Activated T-helper 17 cell treated with anti-CD3 and anti-CD28 coated beads, Interleukin-2, amount 50 U/mL, for 72 hours (primary cell): ENCODE results near the gene TOMM40L. TPM values are rescaled to one million over a fixed set of nuclear protein-coding genes. Genes with fewer than 3 reads are reported as not detected.
A peak's percentile ranks its signal among the peaks of the same experiment; 100 is the strongest.

Experiments used
- ATAC-seq: fragments of 150-1000 bp; cut with Tn5 transposase; replicated peaks from 2 replicates; pipeline ENCODE4 v1.10.0; 2021; ENCODE audit warnings: mild to moderate bottlenecking, moderate library complexity
- H3K27ac Mint-ChIP-seq: one replicate; pipeline ENCODE4 v1.8.0; 2022; ENCODE audit warnings: mixed read lengths
- H3K27me3 Mint-ChIP-seq: one replicate; pipeline ENCODE4 v1.8.0; 2022; ENCODE audit warnings: mixed read lengths
- H3K36me3 Mint-ChIP-seq: one replicate; pipeline ENCODE4 v1.8.0; 2022; ENCODE audit warnings: low read depth, mild to moderate bottlenecking, mixed read lengths
- H3K4me1 Mint-ChIP-seq: one replicate; pipeline ENCODE4 v1.8.0; 2022; ENCODE audit warnings: mixed read lengths
- H3K4me3 Mint-ChIP-seq: one replicate; pipeline ENCODE4 v1.8.0; 2022; ENCODE audit warnings: mild to moderate bottlenecking, mixed read lengths
- H3K9me3 Mint-ChIP-seq: one replicate; pipeline ENCODE4 v1.8.0; 2022; ENCODE audit warnings: mixed read lengths
- total RNA-seq, 2 donors: library from RNA; stranded (reverse); gene quantifications; one replicate each; pipeline ENCODE4 v1.2.3, GENCODE V29; 2022

TOMM40L gene
- total RNA-seq, 2 donors from 2014 or later, result 9.2 to 20.2 TPM

DNA sequence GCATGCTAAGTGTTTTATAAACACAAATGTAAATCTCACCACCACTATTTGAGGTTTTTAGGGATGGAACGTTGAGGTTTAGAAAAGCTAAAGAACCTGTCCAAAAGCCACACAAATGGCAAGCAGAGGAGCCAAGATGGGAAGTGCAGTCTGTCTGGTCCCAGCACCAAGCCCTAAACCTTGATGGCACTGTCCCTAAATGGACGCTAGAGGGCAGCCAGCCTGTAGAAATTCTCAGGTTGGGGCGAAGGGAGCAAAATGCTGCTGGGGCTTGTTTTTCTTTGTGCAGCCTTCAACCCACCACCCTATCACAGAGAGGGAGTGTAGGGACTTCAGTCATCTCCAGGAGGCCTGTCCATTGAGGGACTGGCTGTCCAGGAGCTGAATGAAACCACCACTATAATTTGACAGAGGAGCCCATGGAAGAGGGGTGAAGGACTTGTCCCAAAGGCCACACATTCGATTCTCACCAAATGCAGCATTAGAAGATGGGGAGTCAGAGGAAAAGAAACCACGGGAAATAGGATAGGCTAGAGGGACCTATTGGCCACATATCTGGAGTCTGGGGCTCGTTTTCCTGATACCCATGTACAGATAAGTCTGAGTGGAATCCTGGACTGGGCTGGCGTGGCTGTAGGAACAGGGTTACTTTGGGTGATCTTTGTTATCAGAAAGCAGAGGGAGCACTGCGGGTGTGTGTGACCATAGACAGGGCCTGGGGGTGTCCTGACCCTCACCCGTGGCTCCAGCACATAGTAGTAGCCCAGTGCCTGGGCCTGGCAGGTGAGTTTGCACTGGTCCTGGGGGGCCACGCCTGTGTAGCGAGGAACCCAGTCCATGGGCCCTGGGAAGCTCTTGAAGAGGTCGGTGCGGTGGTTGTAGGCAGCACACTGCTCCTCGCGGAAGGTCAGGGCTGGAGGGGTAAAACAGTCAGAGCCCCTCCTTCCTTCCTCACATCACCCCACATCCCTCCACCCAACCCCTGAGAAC, 33.1 kb upstream of the TOMM40L start:
- no peak overlapping the region for H3K4me3 Mint-ChIP-seq
- peak; percentile 96 for ATAC-seq

DNA sequence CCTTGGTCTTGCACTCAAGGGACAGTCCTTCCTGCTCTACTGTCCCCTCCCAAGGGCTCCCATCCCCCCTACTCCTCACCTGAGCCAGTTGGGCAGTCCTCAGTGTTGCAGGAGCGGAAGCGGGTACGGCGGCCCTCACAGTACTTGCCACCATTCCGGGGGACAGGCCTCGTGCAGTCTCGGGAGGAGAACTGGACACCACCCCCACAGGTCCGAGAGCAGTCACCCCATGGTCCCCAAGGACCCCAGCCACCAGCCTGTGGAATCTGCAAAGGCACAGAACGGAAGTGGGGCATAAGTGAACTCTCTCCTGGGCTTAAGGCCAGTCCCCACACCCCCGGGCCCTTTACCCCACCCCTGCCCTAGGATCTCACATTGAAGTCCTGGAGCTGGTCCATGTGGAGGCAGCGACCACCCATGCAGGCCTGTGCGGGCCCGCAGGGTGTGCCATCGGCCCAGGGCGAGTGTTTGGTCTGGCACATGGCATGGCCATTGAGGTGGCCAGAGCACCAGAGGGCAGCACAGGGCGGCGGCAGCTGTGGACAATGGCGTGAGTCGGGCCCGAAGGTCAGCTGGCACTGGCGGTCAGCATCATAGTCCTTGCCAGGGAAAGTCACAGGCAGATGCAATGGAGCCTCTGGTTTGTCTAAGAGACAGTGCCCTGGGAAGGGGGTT, 32.2 kb upstream of the TOMM40L start:
- no peaks in the 10 kb centered on the region for H3K36me3 Mint-ChIP-seq
- H3K4me3 Mint-ChIP-seq, result no peak overlapping the region
- H3K27ac Mint-ChIP-seq, result peak overlapping the region; percentile 34
- peaks cover 11% of the 10 kb centered on the region for H3K4me1 Mint-ChIP-seq
- H3K9me3 Mint-ChIP-seq, result no peaks in the 10 kb centered on the region
- ATAC-seq, result no peak
- no peaks in the 10 kb centered on the region for H3K27me3 Mint-ChIP-seq

More for the DNA sequence above, 33.1 kb upstream of the TOMM40L start:
- no peaks in the 10 kb centered on the region for H3K27me3 Mint-ChIP-seq
- H3K4me1 Mint-ChIP-seq, result peaks cover 16% of the 10 kb centered on the region
- no peaks in the 10 kb centered on the region for H3K36me3 Mint-ChIP-seq
- H3K9me3 Mint-ChIP-seq, result no peaks in the 10 kb centered on the region
- H3K27ac Mint-ChIP-seq, result peak overlapping the region; percentile 34

DNA sequence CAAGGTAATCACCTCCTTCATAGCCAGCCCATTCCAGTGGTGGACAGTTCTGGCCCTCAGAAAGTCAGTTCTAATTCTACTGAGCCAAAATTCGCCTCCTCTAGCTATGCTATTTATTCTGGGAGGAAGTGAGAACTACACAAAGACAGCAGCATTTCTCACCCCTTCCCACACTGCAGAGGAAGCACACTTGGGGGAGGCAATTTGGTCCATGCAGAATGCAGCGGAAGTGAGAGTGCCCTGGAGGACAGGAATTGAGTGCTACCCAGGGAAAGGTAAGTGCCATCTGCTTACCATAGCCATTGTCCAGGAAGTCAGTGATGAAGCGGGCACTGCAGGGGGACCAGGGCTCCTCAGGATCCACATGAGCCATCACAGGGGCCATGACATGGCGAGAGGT, 30.7 kb upstream of the TOMM40L start:
- Mint-ChIP-seq H3K27me3 (no peaks in the 10 kb centered on the region), H3K9me3 (no peaks in the 10 kb centered on the region), H3K4me1 (peaks cover 11% of the 10 kb centered on the region), H3K4me3 (no peak overlapping the region), H3K27ac (no peak overlapping the region), H3K36me3 (no peaks in the 10 kb centered on the region)
- ATAC-seq, result no peak

DNA sequence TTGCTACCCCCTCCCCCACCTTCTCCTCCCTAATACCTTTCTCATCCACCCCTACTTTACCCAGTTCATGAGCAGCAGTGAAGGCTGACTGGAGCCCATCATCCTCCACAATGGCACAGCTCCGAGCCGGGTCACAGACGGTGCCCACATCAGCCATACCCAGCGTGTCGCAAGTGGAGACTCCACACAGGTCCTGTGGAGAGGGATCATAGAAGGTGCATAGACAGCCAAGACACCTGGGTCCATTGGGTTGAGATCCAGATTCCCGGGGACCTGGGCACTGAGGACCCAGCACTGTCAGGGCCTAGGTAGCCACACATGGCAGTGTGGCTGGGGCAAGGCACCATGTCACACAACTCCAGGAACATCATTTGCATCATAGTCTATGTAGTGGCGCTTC, 29.7 kb upstream of the TOMM40L start:
- no peak overlapping the region for H3K4me3 Mint-ChIP-seq
- H3K36me3 Mint-ChIP-seq, result no peaks in the 10 kb centered on the region
- peaks cover 16% of the 10 kb centered on the region for H3K4me1 Mint-ChIP-seq
- no peaks in the 10 kb centered on the region for H3K27me3 Mint-ChIP-seq
- no peak overlapping the region for H3K27ac Mint-ChIP-seq
- H3K9me3 Mint-ChIP-seq, result no peaks in the 10 kb centered on the region
- no peak for ATAC-seq

DNA sequence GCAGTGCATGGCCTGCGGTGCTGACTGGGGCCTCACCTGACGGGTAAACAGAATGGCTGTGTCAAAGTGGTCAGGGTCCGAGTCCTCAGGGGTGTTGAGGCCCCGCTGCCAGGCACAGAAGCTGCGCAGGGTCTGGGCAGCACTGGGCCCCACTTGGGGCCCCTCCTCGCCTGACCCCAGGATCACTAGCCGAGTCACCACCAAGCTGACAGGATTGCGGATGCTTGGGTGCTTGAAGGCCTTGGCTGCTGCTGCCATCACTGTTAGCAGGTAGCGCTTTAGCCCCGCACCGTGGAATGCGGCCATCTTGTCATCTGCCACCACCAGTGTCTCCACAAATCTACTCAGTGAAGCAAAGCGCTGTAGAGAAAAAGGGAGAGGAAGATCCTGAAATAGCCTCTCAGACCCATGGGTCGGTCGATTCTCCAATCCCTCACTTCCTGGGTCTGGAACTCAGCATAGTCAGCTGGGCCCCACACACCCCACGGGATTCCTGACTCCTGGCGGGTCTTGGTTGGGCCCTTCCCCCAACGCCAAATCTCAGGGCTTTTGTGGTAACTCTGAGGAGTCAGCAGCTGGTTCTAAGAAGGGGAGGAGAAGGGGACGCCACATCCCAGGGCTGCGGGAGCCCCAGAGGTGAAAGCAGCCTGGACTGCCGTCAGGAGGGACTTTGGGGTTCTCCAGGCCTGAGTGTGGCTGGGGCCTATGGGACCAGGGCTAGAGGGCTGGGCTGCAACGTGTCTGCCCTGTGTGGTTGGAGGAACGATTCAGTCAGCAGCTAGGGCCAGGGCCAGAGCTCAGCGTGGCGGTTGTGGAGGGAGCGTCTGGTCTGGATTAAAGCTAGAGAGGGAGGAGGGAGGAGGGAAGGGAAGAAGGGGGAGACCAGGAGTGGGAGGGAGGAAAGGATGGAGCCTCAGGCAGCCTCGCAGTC, 29.1 kb upstream of the TOMM40L start:
- Mint-ChIP-seq H3K4me3 (no peak overlapping the region), H3K9me3 (no peaks in the 10 kb centered on the region), H3K4me1 (peaks cover 21% of the 10 kb centered on the region), H3K36me3 (no peaks in the 10 kb centered on the region), H3K27ac (no peak overlapping the region), H3K27me3 (no peaks in the 10 kb centered on the region)
- ATAC-seq, result no peak

DNA sequence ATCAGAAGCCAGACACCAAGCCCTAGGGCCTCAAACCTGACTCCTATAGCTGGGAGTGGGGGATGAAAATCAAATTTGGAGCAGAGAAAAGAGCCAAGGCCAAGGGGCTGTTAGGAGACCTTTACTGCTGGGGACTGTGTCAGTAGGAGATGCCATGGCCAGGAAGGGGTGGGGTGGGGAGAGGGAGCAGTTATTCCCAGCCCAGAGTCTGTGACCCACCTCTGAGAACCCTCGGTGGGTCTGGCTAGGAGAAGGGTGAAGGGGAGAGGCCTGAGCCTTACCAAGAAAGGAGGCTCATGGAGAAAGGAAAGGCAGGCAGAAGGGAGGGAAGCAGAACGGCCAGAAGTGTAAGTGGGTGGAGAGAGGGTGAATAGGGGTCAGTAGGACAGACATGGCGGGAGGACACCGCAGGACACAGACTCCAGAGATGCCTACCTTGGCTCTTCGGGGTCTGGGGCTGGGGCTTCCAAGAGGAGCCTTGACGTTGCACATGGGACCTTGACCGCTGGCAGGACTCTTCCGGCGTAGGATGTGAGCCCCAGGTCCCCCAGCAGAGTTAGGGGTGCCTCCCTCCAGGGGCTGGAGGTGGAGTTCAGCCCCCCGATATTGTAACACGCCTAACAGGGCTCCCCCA, 28.2 kb upstream of the TOMM40L start:
- H3K27me3 Mint-ChIP-seq, result no peaks in the 10 kb centered on the region
- H3K9me3 Mint-ChIP-seq, result no peaks in the 10 kb centered on the region
- H3K4me3 Mint-ChIP-seq, result no peak overlapping the region
- peaks cover 16% of the 10 kb centered on the region for H3K4me1 Mint-ChIP-seq
- no peak for ATAC-seq
- H3K36me3 Mint-ChIP-seq, result peaks cover 7% of the 10 kb centered on the region
- no peak overlapping the region for H3K27ac Mint-ChIP-seq

DNA sequence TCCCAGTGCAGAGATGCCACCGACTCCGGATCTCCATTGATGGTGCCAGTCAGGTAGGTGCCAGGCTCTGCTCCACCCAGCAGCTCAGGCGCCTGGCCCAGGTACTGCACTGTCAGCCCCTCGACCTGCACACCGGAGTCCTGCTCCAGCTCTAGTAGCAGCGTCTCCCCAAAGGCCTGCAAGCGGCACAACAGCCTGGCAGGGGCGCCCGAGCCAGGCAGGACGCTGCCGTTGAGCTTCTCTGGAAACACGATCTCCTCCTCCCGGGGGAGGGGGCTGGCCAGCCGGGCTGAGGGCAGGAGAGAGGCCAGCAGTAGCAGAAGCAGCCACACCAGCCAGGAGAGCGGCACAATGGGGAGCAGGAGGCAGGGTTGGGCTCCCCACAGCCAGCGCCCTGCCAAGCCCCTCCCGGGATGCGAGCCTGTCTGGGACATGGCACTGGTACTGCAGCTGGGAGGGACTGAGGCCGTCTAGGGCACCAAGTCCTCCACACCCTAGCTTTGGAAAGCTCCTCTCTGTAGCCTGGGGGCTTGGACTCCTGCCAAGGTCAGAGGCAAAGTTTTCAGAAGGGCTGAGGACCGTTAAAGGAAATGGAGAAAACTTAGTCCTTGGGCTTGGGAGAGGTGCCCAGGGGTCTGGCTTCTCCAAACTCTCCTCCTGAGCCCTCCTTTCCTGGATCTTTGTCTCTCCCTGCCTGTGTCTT, 27.5 kb upstream of the TOMM40L start:
- ATAC-seq, result no peak
- H3K27ac Mint-ChIP-seq, result peak overlapping the region; percentile 89
- no peaks in the 10 kb centered on the region for H3K27me3 Mint-ChIP-seq
- no peaks in the 10 kb centered on the region for H3K9me3 Mint-ChIP-seq
- H3K36me3 Mint-ChIP-seq, result peaks cover 11% of the 10 kb centered on the region
- peaks cover 15% of the 10 kb centered on the region for H3K4me1 Mint-ChIP-seq
- no peak overlapping the region for H3K4me3 Mint-ChIP-seq

DNA sequence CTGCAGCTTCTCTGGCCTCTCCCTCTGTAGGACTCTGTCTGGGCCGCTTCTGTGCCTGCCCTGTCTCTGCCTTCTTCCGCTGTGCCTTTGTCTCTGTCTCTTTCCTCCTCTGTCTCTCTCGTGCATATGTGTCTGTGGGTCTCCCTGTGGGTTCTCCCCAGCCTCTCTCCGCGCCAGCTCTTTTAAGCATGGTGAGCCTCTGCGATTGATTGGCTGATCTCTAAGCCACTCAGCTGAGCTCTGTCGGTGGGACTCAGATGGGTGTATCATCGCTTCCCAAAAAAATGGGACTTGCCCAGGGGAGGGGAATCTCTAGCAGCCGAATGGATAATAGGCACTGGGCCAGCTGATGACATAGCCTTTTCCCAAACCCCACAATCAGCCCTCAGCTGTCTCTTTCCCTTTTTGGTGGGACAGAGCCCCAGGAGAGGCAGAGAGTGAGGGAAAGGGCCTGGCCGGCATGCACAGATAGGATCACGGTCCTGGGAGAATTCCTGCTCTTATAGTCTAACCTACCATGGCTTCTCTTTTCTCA, 26.9 kb upstream of the TOMM40L start, which contains the start of gene ADAMTS4:
Gene ADAMTS4, minus strand, starts transcription at position 158 of the 535 bp plus-strand sequence. CDS start 427 bp downstream, outside the sequence.
- Mint-ChIP-seq H3K27ac (peak within 1 kb of the TSS; percentile 89), H3K27me3 (no peaks in the 10 kb centered on the region), H3K4me3 (peak within 1 kb of the TSS; percentile 86), H3K9me3 (no peaks in the 10 kb centered on the region), H3K36me3 (peaks cover 17% of the 10 kb centered on the region), H3K4me1 (peaks cover 18% of the 10 kb centered on the region)
- ATAC-seq, result no peak

DNA sequence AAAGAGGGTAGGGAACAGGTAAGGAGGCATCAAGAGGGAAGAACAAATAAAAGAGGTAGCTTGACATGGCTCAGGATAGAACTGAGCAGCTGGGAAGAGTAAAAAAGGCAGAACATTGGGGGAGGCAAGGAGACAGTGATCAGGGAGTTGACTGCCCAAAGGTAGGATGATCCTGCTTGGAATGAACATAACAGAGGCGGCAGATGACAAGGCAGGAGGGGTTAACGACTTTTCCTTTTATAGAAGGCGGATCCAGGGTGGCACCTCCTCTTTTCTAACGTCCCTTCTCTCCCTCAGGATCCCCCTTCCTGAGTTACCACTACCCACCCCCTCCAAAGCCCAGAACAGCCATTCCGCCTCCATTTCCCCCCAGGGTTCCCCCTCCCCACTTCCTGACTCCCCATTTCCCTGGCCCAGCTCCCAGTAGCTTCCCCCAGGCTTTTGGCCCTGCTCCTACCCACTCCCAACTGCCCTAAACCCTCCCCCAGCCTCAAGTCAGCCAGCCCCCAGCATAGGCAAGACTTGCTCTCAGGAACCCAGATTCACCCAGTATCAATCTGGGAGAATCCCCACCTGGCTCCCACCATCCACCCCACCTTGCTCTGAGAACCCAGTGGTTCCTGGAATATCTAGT, 26.2 kb upstream of the TOMM40L start:
- Mint-ChIP-seq H3K4me3 (peak overlapping the region; percentile 86), H3K27ac (peak overlapping the region; percentile 89), H3K36me3 (peaks cover 24% of the 10 kb centered on the region), H3K4me1 (peaks cover 25% of the 10 kb centered on the region), H3K27me3 (no peaks in the 10 kb centered on the region), H3K9me3 (no peaks in the 10 kb centered on the region)
- ATAC-seq, result no peak

DNA sequence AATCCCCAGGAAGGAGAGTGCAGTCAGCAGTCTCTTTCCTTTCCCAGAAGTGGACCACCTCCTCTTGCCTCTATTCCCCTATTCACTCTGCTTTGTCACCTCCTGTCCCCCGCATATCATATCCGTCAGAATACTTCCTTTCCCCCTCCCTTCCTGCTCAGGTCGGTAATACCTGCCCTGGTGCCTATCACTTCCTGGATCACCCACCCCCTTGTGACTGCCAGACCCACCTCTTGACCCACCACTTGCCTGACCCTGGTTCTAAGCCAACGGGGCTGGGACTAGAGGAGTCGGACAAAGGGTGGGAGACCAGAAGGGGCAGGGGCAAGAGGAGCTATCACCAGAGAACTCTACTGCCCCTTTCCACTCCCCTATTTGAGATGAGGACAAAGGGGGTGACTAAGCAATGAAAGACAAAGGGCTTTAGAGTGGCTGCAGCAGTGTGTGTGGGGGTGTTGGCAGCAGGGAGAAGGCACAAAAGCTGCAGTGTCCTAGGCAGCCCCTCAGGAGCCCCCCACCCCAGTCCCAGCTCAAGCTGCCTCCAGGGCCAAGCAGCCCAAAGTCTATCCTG, 25.4 kb upstream of the TOMM40L start:
- Mint-ChIP-seq H3K27ac (peak overlapping the region; percentile 89), H3K4me1 (peaks cover 31% of the 10 kb centered on the region), H3K9me3 (no peaks in the 10 kb centered on the region), H3K27me3 (no peaks in the 10 kb centered on the region), H3K4me3 (peak overlapping the region; percentile 86), H3K36me3 (peaks cover 32% of the 10 kb centered on the region)
- ATAC-seq, result peak; percentile 4

DNA sequence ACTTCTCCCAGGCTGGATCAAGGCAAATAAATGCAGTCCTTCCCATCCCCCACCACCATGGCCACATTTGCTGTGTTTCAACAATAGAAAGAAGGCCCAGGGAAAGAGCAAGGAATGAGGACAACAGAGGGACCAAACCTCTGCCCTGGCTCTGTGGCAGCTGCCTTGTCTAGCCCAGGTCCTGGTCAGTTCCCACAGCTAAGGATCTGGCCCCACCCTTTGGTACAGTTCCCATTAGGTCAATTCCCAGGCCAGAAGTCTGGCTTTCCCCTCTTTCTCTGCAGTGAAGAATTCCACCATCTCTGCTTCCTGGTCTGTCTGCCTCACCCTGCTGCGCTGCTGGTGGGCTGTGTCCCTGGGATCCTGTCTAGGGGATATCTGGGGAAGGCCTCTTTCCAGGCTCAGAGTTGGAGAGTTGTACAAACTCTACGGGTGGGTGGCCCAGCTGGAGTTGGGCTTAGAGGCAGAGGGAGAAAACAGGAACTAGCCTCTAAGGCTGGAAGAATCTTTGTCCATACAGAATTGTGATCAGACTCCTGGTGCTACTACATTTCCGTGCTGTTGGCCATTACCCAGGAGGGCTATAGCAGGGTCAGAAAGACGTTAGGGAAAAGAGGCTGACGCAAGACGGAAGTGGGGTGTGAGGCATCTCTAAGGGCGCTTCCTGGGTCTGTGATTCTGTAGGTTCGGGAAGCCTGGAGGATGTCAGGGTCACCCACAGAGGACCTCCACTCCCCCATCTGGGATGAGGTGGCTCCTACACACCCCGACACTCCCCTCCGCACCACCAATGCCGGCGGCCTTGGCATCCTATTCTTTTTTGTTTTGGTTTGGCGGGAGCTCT, 24.6 kb upstream of the TOMM40L start:
- Mint-ChIP-seq H3K9me3 (no peaks in the 10 kb centered on the region), H3K4me1 (peaks cover 31% of the 10 kb centered on the region), H3K27ac (peak overlapping the region; percentile 89), H3K36me3 (peaks cover 40% of the 10 kb centered on the region), H3K27me3 (no peaks in the 10 kb centered on the region), H3K4me3 (peak overlapping the region; percentile 86)
- no peak for ATAC-seq
